Measurements from ENCODE around the gene PRRT1B. TPM values are rescaled to one million over a fixed set of nuclear protein-coding genes. Genes with fewer than 3 reads are reported as not detected.

The PRRT1B gene
- total RNA-seq, 4 donors from 2014 or later: 1.6 to 12.3 (median 5.7) TPM; not detected in 1

GRCh38 chr9:131534721-131535237 is 10.5 kb upstream of the PRRT1B start:
- Histone ChIP-seq H3K36me3 (no peaks in the 10 kb centered on the region), H3K27ac (no peak overlapping the region), H3K27me3 (no peaks in the 10 kb centered on the region), H3K4me1 (peaks cover 9 to 19% (median 12%) of the 10 kb centered on the region in 4 donors), H3K9me3 (no peaks in the 10 kb centered on the region), H3K4me3 (no peak overlapping the region)
- intact Hi-C loops (cut with DNase I; ENCODE audit: low total_unique reads): no loop called here
- TF ChIP-seq POLR2A (IDR thresholded peaks at IDR 0.05) (no peak), POLR2AphosphoS5 (IDR thresholded peaks at IDR 0.05) (no peak), CTCF (IDR thresholded peaks at IDR 0.05) (no peak), EP300 (IDR thresholded peaks at IDR 0.05; ENCODE audit: low read depth) (no peak)
- 13 to 39% methylated on average over 5 to 8 of the region's 8 CpGs for WGBS, 2 donors (ENCODE audit: low coverage in 1 of 2)
- in situ Hi-C loops (cut with MboI; ENCODE audit: low pct_ligation_motif_present in 1 of 4, low pct_unique_long_range_greater_than_20kb in 1 of 4, low sequenced_read_pairs in 3 of 4): no loop called here
- no peak for DNase-seq

GRCh38 chr9:131537946-131538345 is 7.4 kb upstream of the PRRT1B start:
- DNase-seq: no peak
- Histone ChIP-seq H3K4me1 (peaks cover 0 to 6% (median 0%) of the 10 kb centered on the region in 4 donors), H3K27me3 (no peaks in the 10 kb centered on the region), H3K27ac (no peak overlapping the region), H3K36me3 (no peaks in the 10 kb centered on the region), H3K4me3 (no peak overlapping the region), H3K9me3 (peaks cover under 1 to 8% of the 10 kb centered on the region in 2 donors)
- TF ChIP-seq POLR2A (IDR thresholded peaks at IDR 0.05) (no peak), POLR2AphosphoS5 (IDR thresholded peaks at IDR 0.05) (no peak), CTCF (IDR thresholded peaks at IDR 0.05) (no peak)
- WGBS, 2 donors (ENCODE audit: low coverage in 1 of 2): 94 to 95% methylated on average over 6 to 19 of the region's 19 CpGs
- intact Hi-C loops (cut with DNase I; ENCODE audit: low total_unique reads) (no loop called here), in situ Hi-C loops (cut with MboI; ENCODE audit: low pct_ligation_motif_present in 1 of 4, low pct_unique_long_range_greater_than_20kb in 1 of 4, low sequenced_read_pairs in 3 of 4) (no loop called here)

GRCh38 chr9:131539223-131539923 is 6.0 kb upstream of the PRRT1B start:
- Histone ChIP-seq H3K9me3 (peaks cover 8 to 18% of the 10 kb centered on the region in 2 donors), H3K27ac (no peak overlapping the region), H3K27me3 (no peaks in the 10 kb centered on the region), H3K4me3 (no peak overlapping the region), H3K4me1 (peaks cover 0 to 5% (median 0%) of the 10 kb centered on the region in 4 donors), H3K36me3 (no peaks in the 10 kb centered on the region)
- WGBS, 2 donors (ENCODE audit: low coverage in 1 of 2): 82 to 85% methylated on average over 3 to 7 of the region's 7 CpGs
- DNase-seq: no peak
- no peak for TF ChIP-seq EP300 (IDR thresholded peaks at IDR 0.05; ENCODE audit: low read depth)
- TF ChIP-seq POLR2AphosphoS5 (IDR thresholded peaks at IDR 0.05): no peak
- no peak for TF ChIP-seq CTCF (IDR thresholded peaks at IDR 0.05)
- no peak for TF ChIP-seq POLR2A (IDR thresholded peaks at IDR 0.05)
- intact Hi-C loops (cut with DNase I; ENCODE audit: low total_unique reads): no loop called here
- in situ Hi-C loops (cut with MboI; ENCODE audit: low pct_ligation_motif_present in 1 of 4, low pct_unique_long_range_greater_than_20kb in 1 of 4, low sequenced_read_pairs in 3 of 4): no loop called here

GRCh38 chr9:131543141-131543540 is 2.2 kb upstream of the PRRT1B start:
- no peak for TF ChIP-seq POLR2A (IDR thresholded peaks at IDR 0.05)
- TF ChIP-seq EP300 (IDR thresholded peaks at IDR 0.05; ENCODE audit: low read depth): no peak
- no peak for TF ChIP-seq CTCF (IDR thresholded peaks at IDR 0.05)
- no peak for TF ChIP-seq POLR2AphosphoS5 (IDR thresholded peaks at IDR 0.05)
- intact Hi-C loops (cut with DNase I; ENCODE audit: low total_unique reads): no loop called here

More at GRCh38 chr9:131543141-131543540, 2.2 kb upstream of the PRRT1B start:
- Histone ChIP-seq H3K4me3 (no peak overlapping the region), H3K27ac (no peak overlapping the region), H3K36me3 (no peaks in the 10 kb centered on the region), H3K9me3 (peaks cover 8 to 18% of the 10 kb centered on the region in 2 donors), H3K4me1 (peaks cover 8 to 17% (median 15%) of the 10 kb centered on the region in 4 donors), H3K27me3 (peaks cover 33% of the 10 kb centered on the region)
- in situ Hi-C loops (cut with MboI; ENCODE audit: low pct_ligation_motif_present in 1 of 4, low pct_unique_long_range_greater_than_20kb in 1 of 4, low sequenced_read_pairs in 3 of 4): no loop called here
- 91 to 97% methylated on average over 6 of the region's 6 CpGs for WGBS, 2 donors (ENCODE audit: low coverage in 1 of 2)
- no peak for DNase-seq

All from transverse colon (tissue), 4 donors.